A549 (cell line): ENCODE measurements around the gene ATP11A. TPM values are rescaled to one million over a fixed set of nuclear protein-coding genes. Genes with fewer than 3 reads are reported as not detected.

Experiments used
- ATAC-seq, 2 experiments: fragments of 200-7000 bp in 1 of 2; fragments of >200 bp in 1 of 2; cut with Nextera tagmentation in 1 of 2; cut with Tn5 transposase in 1 of 2; 3 replicates each; pipeline versions ENCODE4 v1.8.0 to v1.9.1; 2018 to 2020; ENCODE audit warnings: mild to moderate bottlenecking in 1 of 2, moderate library complexity in 1 of 2
- CTCF ChIA-PET: fragments of 300-600 bp; sonication (Branson Sonifier 250); formaldehyde crosslinking; extraction: SDS; loops from one replicate; lab custom pipeline; 2021; ENCODE audit warnings: antibody characterized with exemption, inconsistent platforms; lab: Yijun Ruan, JAX
- POLR2A ChIA-PET: fragments of 350-600 bp; formaldehyde crosslinking; extraction: SDS; loops from one replicate; lab custom pipeline; 2021; ENCODE audit warnings: antibody characterized with exemption, inconsistent platforms; lab: Yijun Ruan, JAX
- DNase-seq, 2 experiments: peaks; one replicate each; pipeline versions ENCODE4 v3.0.0 to v3.0.0-alpha.2; 2011 to 2016; ENCODE audit warnings: low read depth in 1 of 2, low spot score in 1 of 2
- FAIRE-seq: peaks from 2 replicates; lab custom pipeline; 2011; peaks lifted over from hg19 to GRCh38; lab: Jason Lieb, UNC
- H3K27ac ChIP-seq, 2 experiments: fragments of >200 bp; sonication (Bioruptor Twin); formaldehyde crosslinking; 3 replicates each; pipeline ENCODE4 v1.5.1; 2016 to 2017
- H3K4me1 ChIP-seq: fragments of >200 bp; sonication (Bioruptor Twin); formaldehyde crosslinking; 3 replicates; pipeline ENCODE4 v1.6.1; 2016
- H3K4me2 ChIP-seq: fragments of >200 bp; sonication (Bioruptor Twin); formaldehyde crosslinking; 3 replicates; pipeline ENCODE4 v1.6.1; 2016
- H3K4me3 ChIP-seq: fragments of >200 bp; sonication (Bioruptor Twin); formaldehyde crosslinking; 3 replicates; pipeline ENCODE4 v1.5.1; 2016
- H3K9me3 ChIP-seq: fragments of >200 bp; sonication (Bioruptor Twin); formaldehyde crosslinking; 3 replicates; pipeline ENCODE4 v1.6.1; 2016
- BHLHE40 ChIP-seq: IDR thresholded peaks from 2 replicates; pipeline ENCODE4 v1.6.1; 2012; ENCODE audit warnings: low read depth, low read length, inconsistent platforms
- CBX8 ChIP-seq: fragments of 200-600 bp; sonication (generic); IDR thresholded peaks from 2 replicates; pipeline ENCODE4 v1.6.1; 2016
- FOSB ChIP-seq: fragments of 250-450 bp; sonication (Bioruptor Pico); IDR thresholded peaks from 2 replicates; pipeline ENCODE4 v1.5.0; 2020; ENCODE audit warnings: mild to moderate bottlenecking, moderate library complexity
- FOSL2 ChIP-seq, 2 experiments: fragments of 450-650 bp in 1 of 2; fragments of >200 bp in 1 of 2; sonication (Bioruptor Twin) in 1 of 2; formaldehyde crosslinking; IDR thresholded peaks; 2 replicates each; pipeline versions ENCODE4 v1.5.0 to v1.6.1; 2016 to 2020; ENCODE audit warnings: mild to moderate bottlenecking in 1 of 2, moderate library complexity in 1 of 2
- HDAC2 ChIP-seq: fragments of 200-600 bp; sonication (generic); IDR thresholded peaks from 2 replicates; pipeline ENCODE4 v1.6.1; 2016
- HEYL ChIP-seq: fragments of 250-450 bp; sonication (Bioruptor Pico); IDR thresholded peaks from 2 replicates; pipeline ENCODE4 v1.8.0; 2021; ENCODE audit warnings: mild to moderate bottlenecking, moderate library complexity
- JUNB ChIP-seq: fragments of >200 bp; sonication (Bioruptor Twin); formaldehyde crosslinking; IDR thresholded peaks from 2 replicates; pipeline ENCODE4 v1.6.1; 2016
- NFE2L2 ChIP-seq: fragments of 150-350 bp; conservative IDR thresholded peaks from 2 replicates; pipeline ENCODE4 v1.6.1; 2014; ENCODE audit warnings: low read length
- NPAS2 ChIP-seq: fragments of 250-450 bp; sonication (Bioruptor Pico); IDR thresholded peaks from 2 replicates; pipeline ENCODE4 v1.8.0; 2022; ENCODE audit warnings: mild to moderate bottlenecking, moderate library complexity, borderline replicate concordance
- POLR2A ChIP-seq: IDR thresholded peaks from 2 replicates; pipeline ENCODE4 v1.6.1; 2012; ENCODE audit warnings: mild to moderate bottlenecking, low read length
- POLR2AphosphoS2 ChIP-seq: conservative IDR thresholded peaks from 2 replicates; pipeline ENCODE4 v1.6.1; 2012; ENCODE audit warnings: low read length, improper control_type of control experiment, inconsistent platforms
- RAD21 ChIP-seq, 2 experiments: fragments of >200 bp in 1 of 2; sonication (Bioruptor Twin) in 1 of 2; formaldehyde crosslinking in 1 of 2; IDR thresholded peaks in 1 of 2; conservative IDR thresholded peaks in 1 of 2; 2 replicates in 1 of 2; 3 replicates in 1 of 2; pipeline ENCODE4 v1.6.1; 2012 to 2018; ENCODE audit warnings: inconsistent platforms in 1 of 2
- TFCP2L1 ChIP-seq: fragments of 250-450 bp; sonication (Bioruptor Pico); IDR thresholded peaks from 2 replicates; pipeline ENCODE4 v1.5.0; 2021; ENCODE audit warnings: mild to moderate bottlenecking
- ZC3H11A ChIP-seq: fragments of 450-650 bp; IDR thresholded peaks from 2 replicates; pipeline ENCODE4 v1.6.1; 2014; ENCODE audit warnings: antibody characterized with exemption, mild to moderate bottlenecking
- ZFP36 ChIP-seq: fragments of 450-650 bp; IDR thresholded peaks from 2 replicates; pipeline ENCODE4 v1.6.1; 2014; ENCODE audit warnings: borderline replicate concordance; ENCODE audit not compliant: partially characterized antibody
- ZNF302 ChIP-seq: fragments of 250-450 bp; sonication (Bioruptor Pico); IDR thresholded peaks from 2 replicates; pipeline ENCODE4 v1.9.0; 2021; ENCODE audit warnings: inconsistent platforms, mild to moderate bottlenecking, moderate library complexity
- WGBS: methylation state at CpG from one replicate; pipeline ENCODE4 v1.1.6; 2017; ENCODE audit errors: missing lambda C conversion rate; 5-methylcytosine and 5-hydroxymethylcytosine counted together
- polyA plus RNA-seq, 4 experiments: library from polyadenylated mRNA; depleted of rRNA in 3 of 4; stranded (reverse); fragments of >200 nt; fragmentation: RNase III in 1 of 4; extraction: RNeasy Plus Mini Kit Qiagen cat#74134 plus additional on column Dnase treatment in 1 of 4; gene quantifications; 2 replicates in 3 of 4; 3 replicates in 1 of 4; pipeline ENCODE4 v1.2.3, GENCODE V29; 2011 to 2017
- TF ChIP-seq, protein P1 (sequence below): fragments of >200 bp; sonication (Bioruptor Twin); formaldehyde crosslinking; IDR thresholded peaks from 2 replicates; pipeline ENCODE4 v1.6.1; 2016
- TF ChIP-seq, protein P2 (sequence below): fragments of 200-600 bp; sonication (generic); IDR thresholded peaks from 2 replicates; pipeline ENCODE4 v1.6.1; 2016; ENCODE audit warnings: antibody characterized with exemption, mild to moderate bottlenecking, moderate library complexity
- TF ChIP-seq, protein P3 (sequence below): IDR thresholded peaks from 2 replicates; pipeline ENCODE4 v1.6.1; 2012
- TF ChIP-seq, protein P4 (sequence below): fragments of 450-650 bp; IDR thresholded peaks from 2 replicates; pipeline ENCODE4 v1.6.1; 2014; ENCODE audit warnings: antibody characterized with exemption

Gene ATP11A
- polyA plus RNA-seq, 2 of the 4 experiments (the other 2 are of a cell fraction) = 4.1 to 8.0 TPM

DNA sequence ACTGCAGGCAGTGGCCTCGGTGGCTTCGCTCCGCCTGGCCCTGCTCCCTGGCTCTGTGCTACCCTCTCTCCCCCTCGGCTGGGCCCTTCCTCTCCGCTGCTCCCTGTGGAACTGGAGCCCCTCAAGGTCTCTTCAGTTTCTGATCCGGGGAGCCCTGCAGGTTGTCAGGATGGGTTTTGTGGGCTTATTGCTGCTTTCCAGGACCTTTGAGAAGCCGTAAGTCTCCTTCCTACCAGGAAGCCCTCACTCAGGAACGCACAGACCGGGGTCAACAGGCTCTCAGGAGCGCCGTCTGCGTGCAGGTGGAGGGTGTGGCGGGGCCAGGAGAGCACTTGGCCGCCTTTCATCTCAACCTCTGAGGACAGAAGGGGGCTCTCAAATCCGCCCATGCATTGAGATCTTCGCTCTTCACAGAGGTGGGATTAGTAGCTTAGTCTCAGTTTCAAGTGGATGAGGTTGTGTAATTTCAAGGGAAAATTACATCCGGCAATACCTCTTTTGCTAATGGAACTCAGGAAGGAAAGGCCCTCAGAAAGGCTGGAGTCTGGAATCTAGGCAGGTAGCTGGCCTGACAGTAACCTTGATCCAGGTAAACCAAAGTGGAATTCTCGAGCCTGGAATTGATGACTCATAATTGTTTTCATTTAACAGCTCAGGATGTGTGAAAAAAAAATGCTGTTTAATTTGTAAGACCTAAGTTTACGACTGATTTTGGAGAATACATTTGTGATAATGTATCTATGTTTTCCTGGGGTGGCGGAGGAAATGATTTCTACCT is 102.0 kb downstream of the ATP11A start:
- 90% methylated on average over 20 of the region's 20 CpGs for WGBS
- FAIRE-seq = no peak
- Histone ChIP-seq H3K27ac (no peak overlapping the region), H3K9me3 (no peaks in the 10 kb centered on the region), H3K4me1 (no peaks in the 10 kb centered on the region), H3K4me2 (no peak overlapping the region), H3K4me3 (no peak overlapping the region)
- no peak for DNase-seq
- ATAC-seq = no peak
- ChIA-PET POLR2A (no interaction called here), CTCF (interaction anchor here (0.6 kb wide), 1 partner anchor 30 kb away, joined by 3 read pairs; no protein-coding TSS in a partner anchor)
- TF ChIP-seq FOSL2 (IDR thresholded peaks at IDR 0.05) (no peak), FOSL2 (CRISPR knock-in tag; IDR thresholded peaks at IDR 0.05) (peak; percentile 48), HEYL (no peak)
- TF ChIP-seq, all 56 proteins: peak for 1

DNA sequence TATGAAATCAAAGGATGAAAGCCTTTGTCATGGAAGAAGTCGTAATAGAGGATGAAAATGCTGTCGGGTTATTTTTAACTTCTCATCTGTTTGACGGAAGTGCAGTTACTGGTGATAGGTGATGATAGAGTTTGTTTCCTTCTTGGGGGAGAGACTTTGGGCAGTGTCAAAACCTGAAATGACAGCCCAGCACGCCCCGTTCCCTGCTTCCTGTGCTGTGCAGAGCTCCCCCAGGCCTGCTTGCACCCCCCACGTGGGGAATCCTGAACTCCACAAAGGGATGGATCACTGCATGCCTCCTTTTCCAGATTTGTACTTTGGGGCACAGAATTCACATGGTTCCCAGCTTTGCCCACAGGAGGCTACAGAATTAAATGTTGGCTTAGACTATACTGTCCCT is 102.7 kb downstream of the ATP11A start:
- no peak overlapping the region for H3K4me3 ChIP-seq
- POLR2A ChIA-PET = no interaction called here
- no peaks in the 10 kb centered on the region for H3K9me3 ChIP-seq
- no peaks in the 10 kb centered on the region for H3K4me1 ChIP-seq
- no peak for ATAC-seq
- no peak overlapping the region for H3K4me2 ChIP-seq
- no peak for FAIRE-seq
- no peak overlapping the region for H3K27ac ChIP-seq
- TF ChIP-seq ZNF302 (no peak), HEYL (no peak), FOSB (no peak)
- WGBS = 97% methylated on average over 5 of the region's 6 CpGs
- no peak for DNase-seq
- CTCF ChIA-PET = interaction anchor here (0.6 kb wide), 1 partner anchor 30 kb away, joined by 3 read pairs; no protein-coding TSS in a partner anchor

DNA sequence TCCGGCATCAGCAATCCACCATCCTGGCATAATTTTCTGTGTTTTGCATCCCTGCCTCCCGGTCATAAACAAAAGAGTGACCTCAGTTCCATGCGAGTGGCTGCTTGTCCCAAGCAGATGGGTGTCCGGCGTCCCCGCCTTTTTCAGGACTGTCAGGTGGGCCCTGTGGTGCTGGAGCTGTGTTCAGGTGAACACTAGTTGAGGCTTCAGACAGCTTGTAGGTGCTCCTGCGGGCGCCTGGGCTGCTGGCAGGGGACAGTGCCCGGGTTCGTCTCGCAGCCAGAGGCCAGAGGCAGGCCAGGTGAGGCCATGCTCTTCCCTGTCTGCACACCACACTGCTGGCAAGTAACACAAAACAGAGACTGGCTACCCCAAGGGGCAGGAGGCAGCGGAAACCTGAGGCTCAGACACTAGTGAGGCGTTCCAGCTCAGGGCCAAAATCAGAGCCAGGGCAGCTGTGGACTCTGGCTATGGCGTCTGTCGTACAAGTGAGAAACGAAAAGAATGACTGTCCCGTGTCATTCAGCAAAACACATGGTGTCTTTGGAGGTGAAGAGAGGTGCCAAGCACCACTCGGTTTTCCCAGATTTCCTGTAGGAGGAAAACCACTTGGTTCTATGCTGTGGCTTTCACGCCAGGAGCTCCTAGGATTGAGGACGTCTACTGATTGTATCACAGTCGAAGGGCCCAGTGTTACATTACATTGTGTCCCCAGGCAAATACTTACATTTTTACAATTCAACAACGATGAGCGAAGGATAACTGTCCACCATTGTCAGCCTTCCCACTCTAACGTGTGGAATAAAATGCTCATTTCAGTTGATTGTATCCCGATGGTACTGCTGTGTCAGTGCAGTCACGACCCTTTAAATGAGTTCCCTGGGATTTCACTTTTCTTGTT is 104.0 kb downstream of the ATP11A start:
- TF ChIP-seq JUNB (no peak), FOSB (no peak), ZFP36 (no peak), BHLHE40 (no peak), ZC3H11A (no peak), TFCP2L1 (CRISPR knock-in tag) (no peak), POLR2A (no peak), NFE2L2 (no peak), NPAS2 (CRISPR knock-in tag) (no peak), ZNF302 (no peak), CBX8 (no peak), HDAC2 (no peak), POLR2AphosphoS2 (no peak), RAD21 (conservative IDR thresholded peaks at IDR 0.05 in 1 of 2, IDR thresholded peaks at IDR 0.05 in 1 of 2) (no peak), HEYL (no peak)
- TF ChIP-seq, protein P1, sequence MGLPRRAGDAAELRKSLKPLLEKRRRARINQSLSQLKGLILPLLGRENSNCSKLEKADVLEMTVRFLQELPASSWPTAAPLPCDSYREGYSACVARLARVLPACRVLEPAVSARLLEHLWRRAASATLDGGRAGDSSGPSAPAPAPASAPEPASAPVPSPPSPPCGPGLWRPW = no peak
- TF ChIP-seq, protein P2, sequence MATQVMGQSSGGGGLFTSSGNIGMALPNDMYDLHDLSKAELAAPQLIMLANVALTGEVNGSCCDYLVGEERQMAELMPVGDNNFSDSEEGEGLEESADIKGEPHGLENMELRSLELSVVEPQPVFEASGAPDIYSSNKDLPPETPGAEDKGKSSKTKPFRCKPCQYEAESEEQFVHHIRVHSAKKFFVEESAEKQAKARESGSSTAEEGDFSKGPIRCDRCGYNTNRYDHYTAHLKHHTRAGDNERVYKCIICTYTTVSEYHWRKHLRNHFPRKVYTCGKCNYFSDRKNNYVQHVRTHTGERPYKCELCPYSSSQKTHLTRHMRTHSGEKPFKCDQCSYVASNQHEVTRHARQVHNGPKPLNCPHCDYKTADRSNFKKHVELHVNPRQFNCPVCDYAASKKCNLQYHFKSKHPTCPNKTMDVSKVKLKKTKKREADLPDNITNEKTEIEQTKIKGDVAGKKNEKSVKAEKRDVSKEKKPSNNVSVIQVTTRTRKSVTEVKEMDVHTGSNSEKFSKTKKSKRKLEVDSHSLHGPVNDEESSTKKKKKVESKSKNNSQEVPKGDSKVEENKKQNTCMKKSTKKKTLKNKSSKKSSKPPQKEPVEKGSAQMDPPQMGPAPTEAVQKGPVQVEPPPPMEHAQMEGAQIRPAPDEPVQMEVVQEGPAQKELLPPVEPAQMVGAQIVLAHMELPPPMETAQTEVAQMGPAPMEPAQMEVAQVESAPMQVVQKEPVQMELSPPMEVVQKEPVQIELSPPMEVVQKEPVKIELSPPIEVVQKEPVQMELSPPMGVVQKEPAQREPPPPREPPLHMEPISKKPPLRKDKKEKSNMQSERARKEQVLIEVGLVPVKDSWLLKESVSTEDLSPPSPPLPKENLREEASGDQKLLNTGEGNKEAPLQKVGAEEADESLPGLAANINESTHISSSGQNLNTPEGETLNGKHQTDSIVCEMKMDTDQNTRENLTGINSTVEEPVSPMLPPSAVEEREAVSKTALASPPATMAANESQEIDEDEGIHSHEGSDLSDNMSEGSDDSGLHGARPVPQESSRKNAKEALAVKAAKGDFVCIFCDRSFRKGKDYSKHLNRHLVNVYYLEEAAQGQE = no peak
- TF ChIP-seq, protein P3, sequence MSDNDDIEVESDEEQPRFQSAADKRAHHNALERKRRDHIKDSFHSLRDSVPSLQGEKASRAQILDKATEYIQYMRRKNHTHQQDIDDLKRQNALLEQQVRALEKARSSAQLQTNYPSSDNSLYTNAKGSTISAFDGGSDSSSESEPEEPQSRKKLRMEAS = no peak
- TF ChIP-seq, protein P4, sequence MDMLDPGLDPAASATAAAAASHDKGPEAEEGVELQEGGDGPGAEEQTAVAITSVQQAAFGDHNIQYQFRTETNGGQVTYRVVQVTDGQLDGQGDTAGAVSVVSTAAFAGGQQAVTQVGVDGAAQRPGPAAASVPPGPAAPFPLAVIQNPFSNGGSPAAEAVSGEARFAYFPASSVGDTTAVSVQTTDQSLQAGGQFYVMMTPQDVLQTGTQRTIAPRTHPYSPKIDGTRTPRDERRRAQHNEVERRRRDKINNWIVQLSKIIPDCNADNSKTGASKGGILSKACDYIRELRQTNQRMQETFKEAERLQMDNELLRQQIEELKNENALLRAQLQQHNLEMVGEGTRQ = no peak
- DNase-seq (no peak), FAIRE-seq (no peak), ATAC-seq (no peak)
- H3K27ac ChIP-seq = no peak overlapping the region
- no peaks in the 10 kb centered on the region for H3K9me3 ChIP-seq
- no peaks in the 10 kb centered on the region for H3K4me1 ChIP-seq
- CTCF ChIA-PET = no interaction called here
- H3K4me2 ChIP-seq = no peak overlapping the region
- POLR2A ChIA-PET = no interaction called here
- H3K4me3 ChIP-seq = no peak overlapping the region
- 96% methylated on average over 21 of the region's 26 CpGs for WGBS
